Measurements from ENCODE around the gene GFRA1.

GFRA1 gene

GRCh38 chr10:116300542-116300941 is 27.5 kb upstream of the GFRA1 start:
- Histone ChIP-seq H3K4me1 (ENCODE audit: low read depth, poor library complexity, severe bottlenecking) (no peaks in the 10 kb centered on the region), H3K4me3 (IDR thresholded peaks at IDR 0.05; ENCODE audit: insufficient read depth, low read depth, low read length) (no peak overlapping the region), H3K4me2 (no peak overlapping the region), H3K27ac (no peak overlapping the region), H3K79me2 (ENCODE audit: insufficient read depth, low read depth) (no peaks in the 10 kb centered on the region), H3K27me3 (ENCODE audit: insufficient read depth, low read depth) (no peaks in the 10 kb centered on the region), H2AFZ (ENCODE audit: low read depth) (no peak overlapping the region), H4K20me1 (ENCODE audit: insufficient read depth) (no peaks in the 10 kb centered on the region), H3K9ac (no peak overlapping the region), H3K36me3 (ENCODE audit: insufficient read depth) (no peaks in the 10 kb centered on the region)
- TF ChIP-seq CTCF (conservative IDR thresholded peaks at IDR 0.05; ENCODE audit: low read depth, low read length) = no peak

- Histone ChIP-seq H3K9ac (no peak overlapping the region), H4K20me1 (ENCODE audit: insufficient read depth) (no peaks in the 10 kb centered on the region), H3K4me3 (IDR thresholded peaks at IDR 0.05; ENCODE audit: insufficient read depth, low read depth, low read length) (no peak overlapping the region), H3K27ac (no peak overlapping the region), H3K27me3 (ENCODE audit: insufficient read depth, low read depth) (no peaks in the 10 kb centered on the region), H3K79me2 (ENCODE audit: insufficient read depth, low read depth) (no peaks in the 10 kb centered on the region), H2AFZ (ENCODE audit: low read depth) (no peak overlapping the region), H3K4me1 (ENCODE audit: low read depth, poor library complexity, severe bottlenecking) (no peaks in the 10 kb centered on the region), H3K36me3 (ENCODE audit: insufficient read depth) (no peaks in the 10 kb centered on the region), H3K4me2 (no peak overlapping the region)
- no peak for TF ChIP-seq CTCF (conservative IDR thresholded peaks at IDR 0.05; ENCODE audit: low read depth, low read length)
These were observed 25.6 kb upstream of the GFRA1 start for GRCh38 chr10:116298586-116298985.

GRCh38 chr10:116296291-116296721 is 23.3 kb upstream of the GFRA1 start:
- H3K9ac ChIP-seq = no peak overlapping the region
- H4K20me1 ChIP-seq (ENCODE audit: insufficient read depth) = no peaks in the 10 kb centered on the region
- no peaks in the 10 kb centered on the region for H3K27me3 ChIP-seq (ENCODE audit: insufficient read depth, low read depth)
- no peaks in the 10 kb centered on the region for H3K4me1 ChIP-seq (ENCODE audit: low read depth, poor library complexity, severe bottlenecking)
- no peaks in the 10 kb centered on the region for H3K36me3 ChIP-seq (ENCODE audit: insufficient read depth)
- H3K4me3 ChIP-seq (IDR thresholded peaks at IDR 0.05; ENCODE audit: insufficient read depth, low read depth, low read length) = no peak overlapping the region
- no peak for TF ChIP-seq CTCF (conservative IDR thresholded peaks at IDR 0.05; ENCODE audit: low read depth, low read length)
- H3K79me2 ChIP-seq (ENCODE audit: insufficient read depth, low read depth) = no peaks in the 10 kb centered on the region
- H2AFZ ChIP-seq (ENCODE audit: low read depth) = no peak overlapping the region
- H3K27ac ChIP-seq = no peak overlapping the region
- H3K4me2 ChIP-seq = no peak overlapping the region

- Histone ChIP-seq H2AFZ (ENCODE audit: low read depth) (no peak overlapping the region), H3K4me2 (no peak overlapping the region), H4K20me1 (ENCODE audit: insufficient read depth) (no peaks in the 10 kb centered on the region), H3K27ac (no peak overlapping the region), H3K9ac (no peak overlapping the region), H3K79me2 (ENCODE audit: insufficient read depth, low read depth) (no peaks in the 10 kb centered on the region), H3K27me3 (ENCODE audit: insufficient read depth, low read depth) (no peaks in the 10 kb centered on the region), H3K4me1 (ENCODE audit: low read depth, poor library complexity, severe bottlenecking) (peaks cover 9% of the 10 kb centered on the region), H3K36me3 (ENCODE audit: insufficient read depth) (no peaks in the 10 kb centered on the region), H3K4me3 (IDR thresholded peaks at IDR 0.05; ENCODE audit: insufficient read depth, low read depth, low read length) (no peak overlapping the region)
- no peak for TF ChIP-seq CTCF (conservative IDR thresholded peaks at IDR 0.05; ENCODE audit: low read depth, low read length)
These were observed 19.5 kb upstream of the GFRA1 start for GRCh38 chr10:116292493-116292892.

All from KMS-11 (cell line).